Fibroblast of lung (primary cell): ENCODE measurements around the gene PDE10A.

ENCODE experiments used
- EZH2 ChIP-seq: IDR thresholded peaks from 2 replicates; pipeline ENCODE4 v1.5.1; 2012; ENCODE audit warnings: low read length, control low read depth, mild to moderate bottlenecking; ENCODE audit errors: missing control alignments
- TF ChIP-seq, protein P1 (sequence below), 2 donors: IDR thresholded peaks in 1 of 2; conservative IDR thresholded peaks in 1 of 2; 1 replicate in 1 of 2; 2 replicates in 1 of 2; pipeline ENCODE4 v1.5.1; 2011 to 2012; ENCODE audit warnings: low read length in 2 of 2, control low read depth in 1 of 2, inconsistent platforms in 1 of 2, low read depth in 1 of 2, mild to moderate bottlenecking in 1 of 2

GRCh38 chr6:165426892-165427291 is 236.1 kb downstream of the PDE10A start:
- TF ChIP-seq, protein P1, sequence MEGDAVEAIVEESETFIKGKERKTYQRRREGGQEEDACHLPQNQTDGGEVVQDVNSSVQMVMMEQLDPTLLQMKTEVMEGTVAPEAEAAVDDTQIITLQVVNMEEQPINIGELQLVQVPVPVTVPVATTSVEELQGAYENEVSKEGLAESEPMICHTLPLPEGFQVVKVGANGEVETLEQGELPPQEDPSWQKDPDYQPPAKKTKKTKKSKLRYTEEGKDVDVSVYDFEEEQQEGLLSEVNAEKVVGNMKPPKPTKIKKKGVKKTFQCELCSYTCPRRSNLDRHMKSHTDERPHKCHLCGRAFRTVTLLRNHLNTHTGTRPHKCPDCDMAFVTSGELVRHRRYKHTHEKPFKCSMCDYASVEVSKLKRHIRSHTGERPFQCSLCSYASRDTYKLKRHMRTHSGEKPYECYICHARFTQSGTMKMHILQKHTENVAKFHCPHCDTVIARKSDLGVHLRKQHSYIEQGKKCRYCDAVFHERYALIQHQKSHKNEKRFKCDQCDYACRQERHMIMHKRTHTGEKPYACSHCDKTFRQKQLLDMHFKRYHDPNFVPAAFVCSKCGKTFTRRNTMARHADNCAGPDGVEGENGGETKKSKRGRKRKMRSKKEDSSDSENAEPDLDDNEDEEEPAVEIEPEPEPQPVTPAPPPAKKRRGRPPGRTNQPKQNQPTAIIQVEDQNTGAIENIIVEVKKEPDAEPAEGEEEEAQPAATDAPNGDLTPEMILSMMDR (conservative IDR thresholded peaks at IDR 0.05 in 1 of 2, IDR thresholded peaks at IDR 0.05 in 1 of 2; ENCODE audit: low read depth in 1 of 2, low read length in 2 of 2), result no peak
- TF ChIP-seq EZH2, result no peak
